GM19239 (cell line): ENCODE results near the gene RGS9BP.
"Not testable (repeated sequence)": the region's sequence is repeated elsewhere in the genome, so short reads cannot be mapped to it uniquely, and the experiment has no call there.

ENCODE experiments used
- DNase-seq: peaks from one replicate; pipeline ENCODE4 v3.0.0; 2011; ENCODE audit warnings: low spot score; ENCODE audit not compliant: insufficient read length
- FAIRE-seq: peaks from 2 replicates; lab custom pipeline; 2011; peaks lifted over from hg19 to GRCh38; lab: Jason Lieb, UNC

The RGS9BP gene

GRCh38 chr19:32693151-32694108, 17.8 kb downstream of the RGS9BP start:
- not testable (repeated sequence) for DNase-seq, FAIRE-seq

- FAIRE-seq, DNase-seq: not testable (repeated sequence)
These were observed 18.7 kb downstream of the RGS9BP start for GRCh38 chr19:32694316-32694715.

- FAIRE-seq, DNase-seq: not testable (repeated sequence)
These were observed 19.2 kb downstream of the RGS9BP start for GRCh38 chr19:32694851-32695250.

- not testable (repeated sequence) for FAIRE-seq, DNase-seq
These were observed 19.9 kb downstream of the RGS9BP start for GRCh38 chr19:32695506-32695905.

GRCh38 chr19:32696771-32697170, 21.1 kb downstream of the RGS9BP start:
- FAIRE-seq, DNase-seq: not testable (repeated sequence)

- not testable (repeated sequence) for FAIRE-seq
These were observed 24.5 kb downstream of the RGS9BP start for GRCh38 chr19:32700129-32700528.

GRCh38 chr19:32702010-32702409, 26.4 kb downstream of the RGS9BP start:
- DNase-seq (no peak), FAIRE-seq (no peak)

More at GRCh38 chr19:32700129-32700528, 24.5 kb downstream of the RGS9BP start:
- DNase-seq = not testable (repeated sequence)

- FAIRE-seq, DNase-seq: not testable (repeated sequence)
These were observed 28.4 kb downstream of the RGS9BP start for GRCh38 chr19:32704006-32704405.

GRCh38 chr19:32708457-32708856, 32.8 kb downstream of the RGS9BP start:
- FAIRE-seq (no peak), DNase-seq (no peak)

GRCh38 chr19:32709032-32709431, 33.4 kb downstream of the RGS9BP start:
- DNase-seq = no peak
- no peak for FAIRE-seq

- DNase-seq (no peak), FAIRE-seq (no peak)
These were observed 36.1 kb downstream of the RGS9BP start for GRCh38 chr19:32711747-32712146.

- not testable (repeated sequence) for DNase-seq, FAIRE-seq
These were observed 40.6 kb downstream of the RGS9BP start for GRCh38 chr19:32716203-32716602.

GRCh38 chr19:32717496-32717895, 41.8 kb downstream of the RGS9BP start:
- DNase-seq = no peak
- no peak for FAIRE-seq

- DNase-seq = no peak
- FAIRE-seq = no peak
These were observed 42.6 kb downstream of the RGS9BP start for GRCh38 chr19:32718286-32718685.

- FAIRE-seq = no peak
These were observed 44.0 kb downstream of the RGS9BP start, which contains the start of gene TDRD12 for GRCh38 chr19:32719611-32720059. TDRD12 (plus strand) TSS chr19:32719767; CDS start chr19:32720073, 306 bp downstream.

GRCh38 chr19:32720216-32720935, 44.7 kb downstream of the RGS9BP start:
- FAIRE-seq (no peak), DNase-seq (no peak)

More at GRCh38 chr19:32719611-32720059, 44.0 kb downstream of the RGS9BP start, which contains the start of gene TDRD12:
- no peak for DNase-seq

- FAIRE-seq (no peak), DNase-seq (no peak)
These were observed 45.2 kb downstream of the RGS9BP start for GRCh38 chr19:32720936-32721250.
